ENCODE results near the gene ITIH4. TPM values are rescaled to one million over a fixed set of nuclear protein-coding genes. Genes with fewer than 3 reads are reported as not detected.
A peak's percentile ranks its signal among the peaks of the same experiment; 100 is the strongest.

The ITIH4 gene
- total and polyA plus RNA-seq, 11 donors, result 0.76 to 11.2 (median 4.2) TPM

DNA sequence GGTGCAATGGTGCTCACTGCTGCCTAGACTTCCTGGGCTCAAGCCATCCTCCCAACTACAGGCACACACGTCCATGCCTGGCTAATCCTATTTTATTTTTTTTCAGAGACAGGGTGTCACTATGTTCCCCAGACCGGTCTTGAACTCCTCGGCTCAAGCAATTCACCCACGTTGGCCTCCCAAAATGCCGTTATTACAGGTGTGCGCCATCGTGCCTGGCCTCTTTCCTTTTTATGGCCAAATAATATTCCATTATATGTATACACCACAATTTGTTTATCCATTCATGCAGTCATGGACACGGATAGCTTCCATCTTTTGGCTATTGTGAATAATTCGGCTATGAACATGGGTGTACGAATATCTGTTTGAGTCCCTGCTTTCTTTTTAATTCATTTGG is 58.8 kb downstream of the ITIH4 start:
- Histone ChIP-seq H3K4me1 (peaks cover 0 to 30% (median 12%) of the 10 kb centered on the region in 12 donors), H3K4me3 (peak overlapping the region in 5 of 12 donors; percentile 69 to 94 (median 82)), H3K9me3 (no peaks in the 10 kb centered on the region), H3K36me3 (peaks cover 0 to 18% (median 8%) of the 10 kb centered on the region in 9 donors), H3K27me3 (no peaks in the 10 kb centered on the region), H3K27ac (peak overlapping the region in 8 of 12 donors; percentile 66 to 92 (median 80))
- TF ChIP-seq, protein P1, sequence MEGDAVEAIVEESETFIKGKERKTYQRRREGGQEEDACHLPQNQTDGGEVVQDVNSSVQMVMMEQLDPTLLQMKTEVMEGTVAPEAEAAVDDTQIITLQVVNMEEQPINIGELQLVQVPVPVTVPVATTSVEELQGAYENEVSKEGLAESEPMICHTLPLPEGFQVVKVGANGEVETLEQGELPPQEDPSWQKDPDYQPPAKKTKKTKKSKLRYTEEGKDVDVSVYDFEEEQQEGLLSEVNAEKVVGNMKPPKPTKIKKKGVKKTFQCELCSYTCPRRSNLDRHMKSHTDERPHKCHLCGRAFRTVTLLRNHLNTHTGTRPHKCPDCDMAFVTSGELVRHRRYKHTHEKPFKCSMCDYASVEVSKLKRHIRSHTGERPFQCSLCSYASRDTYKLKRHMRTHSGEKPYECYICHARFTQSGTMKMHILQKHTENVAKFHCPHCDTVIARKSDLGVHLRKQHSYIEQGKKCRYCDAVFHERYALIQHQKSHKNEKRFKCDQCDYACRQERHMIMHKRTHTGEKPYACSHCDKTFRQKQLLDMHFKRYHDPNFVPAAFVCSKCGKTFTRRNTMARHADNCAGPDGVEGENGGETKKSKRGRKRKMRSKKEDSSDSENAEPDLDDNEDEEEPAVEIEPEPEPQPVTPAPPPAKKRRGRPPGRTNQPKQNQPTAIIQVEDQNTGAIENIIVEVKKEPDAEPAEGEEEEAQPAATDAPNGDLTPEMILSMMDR (IDR thresholded peaks at IDR 0.05), result no peak
- no peak for TF ChIP-seq POLR2A (IDR thresholded peaks at IDR 0.05)
- DNase-seq (peak in 1 of 5 donors; percentile 5), ATAC-seq (no peak)
- 92 to 95% (median 94%) methylated on average over 10 of the region's 10 CpGs for WGBS, 4 donors
- intact Hi-C loops (cut with DNase I), result loop anchor here in 5 of 10 donors (5.0 to 10.0 kb wide), 6 partner anchors 61 to 303 kb away; partner anchors contain the start of genes ITIH4 (in 1 of the 5), MUSTN1 (in 1 of the 5) and STIMATE (in 1 of the 5)

DNA sequence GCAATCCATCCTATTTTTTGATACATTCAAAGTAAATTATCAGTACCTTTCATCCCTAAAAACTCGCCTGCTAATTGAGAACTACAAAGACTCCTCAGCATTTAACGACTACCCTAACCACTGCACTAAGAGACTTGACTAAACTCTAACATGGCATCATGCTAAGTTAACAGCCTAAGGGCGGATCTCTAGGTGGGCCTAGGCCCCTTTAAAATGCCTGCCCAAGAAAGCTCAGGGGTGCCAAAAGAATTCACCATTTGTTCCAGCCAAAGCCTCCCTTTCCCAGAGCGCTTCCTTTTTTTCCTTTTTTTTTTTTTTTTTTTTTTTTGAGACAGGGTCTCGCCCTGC is 59.2 kb downstream of the ITIH4 start:
- peaks cover 0 to 22% (median 10%) of the 10 kb centered on the region in 9 donors for H3K36me3 ChIP-seq
- DNase-seq (no peak), ATAC-seq (peak in 3 of 4 donors; percentile 6 to 17 (median 6))
- H3K27ac ChIP-seq, result peak overlapping the region; percentile 35 to 92 (median 80)
- no peaks in the 10 kb centered on the region for H3K27me3 ChIP-seq
- no peak for TF ChIP-seq POLR2A (IDR thresholded peaks at IDR 0.05)
- TF ChIP-seq, protein P1 (IDR thresholded peaks at IDR 0.05), result no peak
- intact Hi-C loops (cut with DNase I), result loop anchor here in 5 of 10 donors (5.0 to 10.0 kb wide), 6 partner anchors 61 to 303 kb away; partner anchors contain the start of genes ITIH4 (in 1 of the 5), MUSTN1 (in 1 of the 5) and STIMATE (in 1 of the 5)
- 53 to 70% (median 60%) methylated on average over 5 of the region's 5 CpGs for WGBS, 4 donors
- no peaks in the 10 kb centered on the region for H3K9me3 ChIP-seq
- peaks cover 0 to 30% (median 12%) of the 10 kb centered on the region in 12 donors for H3K4me1 ChIP-seq
- H3K4me3 ChIP-seq, result peak overlapping the region; percentile 69 to 96 (median 88)

DNA sequence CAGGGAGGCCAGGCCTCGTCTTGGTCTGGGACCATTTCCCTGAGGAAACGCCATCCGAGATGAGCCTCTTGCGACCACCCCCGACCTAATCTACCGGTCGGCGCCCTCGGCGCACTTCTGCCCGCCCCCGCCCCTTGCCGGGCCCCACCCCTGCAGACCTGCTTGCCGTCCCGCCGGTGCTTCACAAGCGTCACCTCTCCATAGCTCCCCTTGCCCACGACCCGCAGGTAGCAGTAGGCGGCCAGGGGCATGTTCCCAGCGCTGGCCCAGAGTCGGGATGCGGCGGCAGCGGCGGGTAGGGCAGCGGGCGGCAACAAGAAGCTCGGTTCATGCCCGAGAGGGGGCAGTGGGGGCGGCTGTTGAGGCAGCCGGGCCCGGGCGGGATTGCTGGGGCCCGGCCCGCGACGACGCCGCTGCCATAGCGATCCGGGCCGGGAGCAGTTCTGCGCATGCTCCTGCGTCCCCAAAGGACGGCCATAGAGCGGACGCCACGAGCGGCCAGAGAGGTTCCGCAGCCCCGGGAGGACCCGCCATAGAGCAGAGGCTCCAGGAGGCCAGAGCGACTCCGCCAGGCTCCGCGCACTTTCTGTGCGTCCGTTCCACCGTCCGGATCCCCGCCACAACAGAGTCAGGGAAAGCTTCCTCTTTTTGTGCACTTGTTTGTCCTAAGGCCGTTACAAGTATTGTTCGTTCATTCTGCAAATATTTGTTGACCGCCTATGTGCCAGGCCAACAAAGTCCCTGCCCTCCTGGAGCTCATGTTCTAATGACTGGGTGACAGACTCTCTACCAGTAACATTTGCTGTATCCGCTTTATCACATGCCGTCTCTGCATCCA is 59.8 kb downstream of the ITIH4 start, which contains the start of gene NEK4:
NEK4 (minus strand) TSS at position 445 of the 838 bp plus-strand sequence; CDS start at position 251, 194 bp downstream.
- intact Hi-C loops (cut with DNase I), result loop anchor here in 5 of 10 donors (5.0 to 10.0 kb wide), 6 partner anchors 62 to 304 kb away; partner anchors contain the start of genes ITIH4 (in 1 of the 5), MUSTN1 (in 1 of the 5) and STIMATE (in 1 of the 5)
- TF ChIP-seq, protein P1 (IDR thresholded peaks at IDR 0.05), result peak in 1 of 12 donors; percentile 14
- TF ChIP-seq POLR2A (IDR thresholded peaks at IDR 0.05), result peak in 1 of 2 donors; percentile 78
- DNase-seq (peak; percentile 93 to 98 (median 96)), ATAC-seq (peak; percentile 99 to 100 (median 100))
- H3K9me3 ChIP-seq, result no peaks in the 10 kb centered on the region
- peaks cover 0 to 28% (median 16%) of the 10 kb centered on the region in 9 donors for H3K36me3 ChIP-seq
- H3K27me3 ChIP-seq, result no peaks in the 10 kb centered on the region
- peaks cover 0 to 29% (median 12%) of the 10 kb centered on the region in 12 donors for H3K4me1 ChIP-seq
- WGBS, 4 donors, result 0 to 1% (median 0%) methylated on average over 23 to 67 of the region's 67 CpGs
- peak within 1 kb of the TSS; percentile 69 to 96 (median 88) for H3K4me3 ChIP-seq
- H3K27ac ChIP-seq, result peak within 1 kb of the TSS; percentile 35 to 92 (median 80)

All from heart left ventricle (tissue), 16 donors.